Right lung (tissue), 5 donors: ENCODE results near the gene SCAF4. TPM values are rescaled to one million over a fixed set of nuclear protein-coding genes. Genes with fewer than 3 reads are reported as not detected.

ENCODE experiments used
- DNase-seq, 2 donors: peaks; one replicate each; pipeline ENCODE4 v3.0.0-alpha.2; 2013
- polyA plus RNA-seq, 5 donors: library from polyadenylated mRNA; unstranded; fragments of 120-200 nt; gene quantifications; one replicate each; pipeline versions ENCODE4 v1.2.1 to v1.2.3, GENCODE V29; 2013; ENCODE audit warnings: inconsistent platforms in 1 of 5, low replicate concordance in 1 of 5; ENCODE audit not compliant: insufficient read length in 5 of 5, insufficient read depth in 1 of 5

SCAF4 gene
- polyA plus RNA-seq, 5 donors: 36.3 to 43.3 (median 38.7) TPM

- DNase-seq: no peak
Measured at GRCh38 chr21:31714741-31715365, 17.1 kb downstream of the SCAF4 start.

GRCh38 chr21:31713973-31714740, 17.8 kb downstream of the SCAF4 start:
- no peak for DNase-seq

GRCh38 chr21:31713115-31713514, 18.8 kb downstream of the SCAF4 start:
- no peak for DNase-seq

GRCh38 chr21:31711745-31712285, 20.1 kb downstream of the SCAF4 start:
- DNase-seq: no peak

GRCh38 chr21:31711326-31711725, 20.6 kb downstream of the SCAF4 start:
- no peak for DNase-seq

GRCh38 chr21:31710586-31710985, 21.3 kb downstream of the SCAF4 start:
- no peak for DNase-seq

- no peak for DNase-seq
Measured at GRCh38 chr21:31708541-31708940, 23.4 kb downstream of the SCAF4 start.

- no peak for DNase-seq
Measured at GRCh38 chr21:31707499-31707898, 24.4 kb downstream of the SCAF4 start.

- DNase-seq: no peak
Measured at GRCh38 chr21:31706562-31706961, 25.4 kb downstream of the SCAF4 start.

GRCh38 chr21:31700040-31700439, 31.9 kb downstream of the SCAF4 start:
- no peak for DNase-seq

- no peak for DNase-seq
Measured at GRCh38 chr21:31698461-31698860, 33.5 kb downstream of the SCAF4 start.

- no peak for DNase-seq
Measured at GRCh38 chr21:31696424-31696823, 35.5 kb downstream of the SCAF4 start.

GRCh38 chr21:31693222-31693621, 38.7 kb downstream of the SCAF4 start:
- no peak for DNase-seq

GRCh38 chr21:31688603-31689368, 43.1 kb downstream of the SCAF4 start:
- DNase-seq: no peak

GRCh38 chr21:31687108-31687507, 44.8 kb downstream of the SCAF4 start:
- no peak for DNase-seq

- DNase-seq: peak; percentile 2 to 7
Measured at GRCh38 chr21:31686272-31686915, 45.5 kb downstream of the SCAF4 start.

GRCh38 chr21:31684918-31685317, 47.0 kb downstream of the SCAF4 start:
- no peak for DNase-seq

- no peak for DNase-seq
Measured at GRCh38 chr21:31683029-31683428, 48.9 kb downstream of the SCAF4 start.

- DNase-seq: no peak
Measured at GRCh38 chr21:31682620-31683019, 49.3 kb downstream of the SCAF4 start.

- no peak for DNase-seq
Measured at GRCh38 chr21:31678478-31678877, 53.4 kb downstream of the SCAF4 start.

GRCh38 chr21:31677047-31677446, 54.9 kb downstream of the SCAF4 start:
- no peak for DNase-seq

- no peak for DNase-seq
Measured at GRCh38 chr21:31675960-31676359, 56.0 kb downstream of the SCAF4 start.
